ENCODE results near the gene DNAJC10. TPM values are rescaled to one million over a fixed set of nuclear protein-coding genes. Genes with fewer than 3 reads are reported as not detected.
"Not testable (repeated sequence)": the region's sequence is repeated elsewhere in the genome, so short reads cannot be mapped to it uniquely, and the experiment has no call there.

Gene DNAJC10
- total RNA-seq, 4 donors from 2014 or later = 39.1 to 46.9 (median 39.5) TPM

DNA sequence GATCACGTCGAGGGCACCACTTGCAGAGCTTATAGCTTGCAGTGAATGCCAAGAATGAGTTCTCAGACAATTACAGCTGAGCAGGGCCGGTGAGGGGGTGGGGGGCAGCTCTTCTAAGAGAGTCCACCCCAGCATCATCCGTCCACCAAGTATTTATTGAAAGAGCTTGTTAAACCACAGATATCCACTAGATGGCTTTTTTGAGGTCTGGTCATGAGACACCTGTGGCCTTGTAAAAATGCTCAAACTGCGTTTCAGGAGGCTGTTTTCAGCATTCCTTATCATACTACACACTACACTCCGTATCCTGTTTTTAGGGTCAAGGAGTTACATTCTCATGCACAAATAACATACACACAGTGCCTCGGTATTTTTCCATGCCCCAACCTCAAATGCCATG is 51.5 kb downstream of the DNAJC10 start:
- intact Hi-C loops (cut with DNase I) = loop anchor here (10.0 kb wide), 1 partner anchor 357 kb away; the partner anchor contains the start of gene NUP35
- 82% methylated on average over 7 of the region's 7 CpGs for WGBS
- TF ChIP-seq POLR2AphosphoS5 (IDR thresholded peaks at IDR 0.05) (no peak), POLR2A (IDR thresholded peaks at IDR 0.05; ENCODE audit: low read depth) (no peak), EP300 (IDR thresholded peaks at IDR 0.05) (no peak)
- TF ChIP-seq, protein P1, sequence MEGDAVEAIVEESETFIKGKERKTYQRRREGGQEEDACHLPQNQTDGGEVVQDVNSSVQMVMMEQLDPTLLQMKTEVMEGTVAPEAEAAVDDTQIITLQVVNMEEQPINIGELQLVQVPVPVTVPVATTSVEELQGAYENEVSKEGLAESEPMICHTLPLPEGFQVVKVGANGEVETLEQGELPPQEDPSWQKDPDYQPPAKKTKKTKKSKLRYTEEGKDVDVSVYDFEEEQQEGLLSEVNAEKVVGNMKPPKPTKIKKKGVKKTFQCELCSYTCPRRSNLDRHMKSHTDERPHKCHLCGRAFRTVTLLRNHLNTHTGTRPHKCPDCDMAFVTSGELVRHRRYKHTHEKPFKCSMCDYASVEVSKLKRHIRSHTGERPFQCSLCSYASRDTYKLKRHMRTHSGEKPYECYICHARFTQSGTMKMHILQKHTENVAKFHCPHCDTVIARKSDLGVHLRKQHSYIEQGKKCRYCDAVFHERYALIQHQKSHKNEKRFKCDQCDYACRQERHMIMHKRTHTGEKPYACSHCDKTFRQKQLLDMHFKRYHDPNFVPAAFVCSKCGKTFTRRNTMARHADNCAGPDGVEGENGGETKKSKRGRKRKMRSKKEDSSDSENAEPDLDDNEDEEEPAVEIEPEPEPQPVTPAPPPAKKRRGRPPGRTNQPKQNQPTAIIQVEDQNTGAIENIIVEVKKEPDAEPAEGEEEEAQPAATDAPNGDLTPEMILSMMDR (IDR thresholded peaks at IDR 0.05) = peak; percentile 24 to 56 (median 33)
- Histone ChIP-seq H3K9me3 (peaks cover 0 to 3% (median 0%) of the 10 kb centered on the region in 4 donors), H3K27ac (replicated peaks in 1 of 4) (no peak overlapping the region), H3K4me1 (peaks cover 0 to 12% (median 10%) of the 10 kb centered on the region in 4 donors), H3K36me3 (peaks cover 0 to 38% (median 25%) of the 10 kb centered on the region in 4 donors), H3K27me3 (no peaks in the 10 kb centered on the region), H3K4me3 (no peak overlapping the region)
- DNase-seq (ENCODE audit: extremely low spot score) = no peak

DNA sequence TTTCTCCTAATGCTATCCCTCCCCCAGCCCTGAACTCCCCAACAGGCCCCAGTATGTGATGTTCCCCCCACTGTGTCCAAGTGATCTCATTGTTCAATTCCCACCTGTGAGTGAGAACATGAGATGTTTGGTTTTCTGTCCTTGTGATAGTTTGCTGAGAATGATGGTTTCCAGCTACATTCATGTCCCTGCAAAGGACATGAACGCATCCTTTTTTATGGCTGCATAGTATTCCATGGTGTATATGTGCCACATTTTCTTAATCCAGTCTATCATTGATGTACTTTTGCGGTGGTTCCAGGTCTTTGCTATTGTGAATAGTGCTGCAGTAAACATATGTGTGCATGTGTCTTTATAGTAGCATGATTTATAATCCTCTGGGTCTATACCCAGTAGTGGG is 52.9 kb downstream of the DNAJC10 start:
- DNase-seq (ENCODE audit: extremely low spot score); H3K27ac ChIP-seq (replicated peaks in 1 of 4); H3K27me3 ChIP-seq; H3K9me3 ChIP-seq; H3K4me3 ChIP-seq; H3K4me1 ChIP-seq: not testable (repeated sequence)
- WGBS = 97% methylated on average over 2 of the region's 2 CpGs
- peaks cover 0 to 30% (median 19%) of the 10 kb centered on the region in 4 donors for H3K36me3 ChIP-seq
- intact Hi-C loops (cut with DNase I) = loop anchor here (10.0 kb wide), 1 partner anchor 356 kb away; the partner anchor contains the start of gene NUP35

DNA sequence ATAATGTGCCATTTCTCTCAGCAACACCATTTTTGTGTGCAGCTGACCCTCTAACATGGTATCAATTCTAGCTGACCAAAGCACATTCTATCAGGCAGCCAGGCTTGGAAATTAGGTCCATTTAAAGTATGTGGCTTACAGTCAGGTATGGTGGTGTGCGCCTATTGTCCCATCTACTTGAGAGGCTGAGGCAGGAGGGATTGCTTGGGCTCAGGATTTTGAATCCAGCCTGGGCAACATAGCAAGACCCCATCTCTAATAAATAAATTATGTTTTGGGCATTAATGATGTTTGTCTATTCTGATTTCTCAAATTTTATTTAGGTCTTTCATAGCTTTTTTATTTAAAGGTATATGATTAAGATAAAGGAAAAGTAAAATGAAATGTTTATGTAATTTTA is 63.3 kb downstream of the DNAJC10 start:
- H3K27me3 ChIP-seq = no peaks in the 10 kb centered on the region
- H3K4me3 ChIP-seq = no peak overlapping the region
- DNase-seq (ENCODE audit: extremely low spot score) = no peak
- H3K4me1 ChIP-seq = no peaks in the 10 kb centered on the region
- peaks cover 0 to 32% (median 17%) of the 10 kb centered on the region in 4 donors for H3K36me3 ChIP-seq
- no peak overlapping the region for H3K27ac ChIP-seq (replicated peaks in 1 of 4)
- no peaks in the 10 kb centered on the region for H3K9me3 ChIP-seq
- 94% methylated on average over 1 of the region's 1 CpG for WGBS
- intact Hi-C loops (cut with DNase I) = no loop called here
- TF ChIP-seq EP300 (IDR thresholded peaks at IDR 0.05) = no peak
- no peak for TF ChIP-seq POLR2A (IDR thresholded peaks at IDR 0.05; ENCODE audit: low read depth)
- TF ChIP-seq, protein P1 (IDR thresholded peaks at IDR 0.05) = no peak
- no peak for TF ChIP-seq POLR2AphosphoS5 (IDR thresholded peaks at IDR 0.05)

DNA sequence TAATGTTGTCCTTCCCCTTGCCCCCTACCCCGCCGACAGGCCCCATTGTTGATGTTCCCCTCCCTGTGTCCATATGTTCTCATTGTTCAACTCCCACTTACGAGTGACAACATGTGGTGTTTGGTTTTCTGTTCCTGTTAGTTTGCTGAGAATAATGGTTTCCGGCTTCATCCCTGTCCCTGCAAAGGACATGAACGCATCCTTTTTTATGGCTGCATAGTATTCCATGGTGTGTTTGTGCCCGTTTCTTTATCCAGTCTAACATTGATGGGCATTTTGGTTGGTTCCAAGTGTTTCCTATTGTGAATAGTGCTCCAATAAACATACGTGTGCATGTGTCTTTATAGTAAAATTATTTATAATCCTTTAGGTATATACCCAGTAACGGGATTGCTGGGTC is 65.0 kb downstream of the DNAJC10 start:
- H3K4me1 ChIP-seq; H3K9me3 ChIP-seq; H3K27me3 ChIP-seq; DNase-seq (ENCODE audit: extremely low spot score); H3K4me3 ChIP-seq; H3K27ac ChIP-seq (replicated peaks in 1 of 4); intact Hi-C loops (cut with DNase I): not testable (repeated sequence)
- H3K36me3 ChIP-seq = peaks cover 0 to 26% (median 13%) of the 10 kb centered on the region in 4 donors
- WGBS = 98% methylated on average over 8 of the region's 8 CpGs

DNA sequence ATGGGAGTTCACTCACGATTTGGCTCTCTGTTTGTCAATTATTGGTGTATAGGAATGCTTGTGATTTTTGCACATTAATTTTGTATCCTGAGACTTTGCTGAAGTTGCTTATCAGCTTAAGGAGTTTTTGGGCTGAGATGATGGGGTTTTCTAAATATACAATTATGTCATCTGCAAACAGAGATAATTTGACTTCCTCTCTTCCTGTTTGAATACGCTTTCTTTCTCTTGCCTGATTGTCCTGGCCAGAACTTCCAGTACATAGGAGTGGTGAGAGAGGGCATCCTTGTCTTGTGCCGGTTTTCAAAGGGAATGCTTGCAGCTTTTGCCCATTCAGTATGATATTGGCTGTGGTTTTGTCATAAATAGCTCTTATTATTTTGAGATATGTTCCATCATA is 66.6 kb downstream of the DNAJC10 start:
- peaks cover 0 to 17% (median 6%) of the 10 kb centered on the region in 4 donors for H3K36me3 ChIP-seq
- 79% methylated on average over 3 of the region's 3 CpGs for WGBS
- H3K4me1 ChIP-seq; intact Hi-C loops (cut with DNase I); H3K27me3 ChIP-seq; H3K27ac ChIP-seq (replicated peaks in 1 of 4); DNase-seq (ENCODE audit: extremely low spot score); H3K4me3 ChIP-seq; H3K9me3 ChIP-seq: not testable (repeated sequence)

DNA sequence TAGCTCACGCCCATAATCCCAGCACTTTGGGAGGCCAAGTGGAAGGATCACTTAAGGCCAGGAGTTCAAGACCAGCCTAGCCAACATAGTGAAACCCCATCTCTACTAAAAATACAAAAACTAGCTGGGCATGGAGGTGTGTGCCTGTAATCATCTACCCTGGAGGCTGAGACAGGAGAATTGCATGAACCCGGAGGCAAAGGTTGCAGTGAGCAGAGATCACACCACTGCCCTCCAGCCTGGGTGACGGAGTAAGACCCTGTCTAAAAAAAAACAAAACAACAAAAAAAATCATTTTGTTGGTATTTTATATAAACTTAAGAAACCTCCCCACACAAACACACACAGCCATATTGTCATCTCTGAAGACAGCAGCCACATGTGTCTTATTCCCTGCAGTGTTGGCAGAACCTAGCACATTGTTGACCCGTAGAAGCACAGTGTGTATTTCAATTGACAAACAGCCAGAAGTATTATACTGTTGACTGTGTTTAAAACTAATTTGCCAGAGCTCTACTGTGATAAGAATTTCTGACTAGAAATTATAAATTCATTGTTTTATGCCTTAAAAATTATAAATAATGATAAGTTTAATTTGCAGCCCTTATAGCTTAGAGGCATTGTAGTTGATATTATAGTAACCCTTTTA is 68.1 kb downstream of the DNAJC10 start:
- intact Hi-C loops (cut with DNase I) = no loop called here
- TF ChIP-seq POLR2A (IDR thresholded peaks at IDR 0.05; ENCODE audit: low read depth) (no peak), EP300 (IDR thresholded peaks at IDR 0.05) (no peak), POLR2AphosphoS5 (IDR thresholded peaks at IDR 0.05) (no peak)
- TF ChIP-seq, protein P1 (IDR thresholded peaks at IDR 0.05) = no peak
- no peak for DNase-seq (ENCODE audit: extremely low spot score)

More for the DNA sequence above, 68.1 kb downstream of the DNAJC10 start:
- Histone ChIP-seq H3K36me3 (peaks cover 0 to 8% (median 3%) of the 10 kb centered on the region in 4 donors), H3K27me3 (no peaks in the 10 kb centered on the region), H3K4me1 (no peaks in the 10 kb centered on the region), H3K27ac (replicated peaks in 1 of 4) (no peak overlapping the region), H3K9me3 (no peaks in the 10 kb centered on the region), H3K4me3 (no peak overlapping the region)
- WGBS = 89% methylated on average over 4 of the region's 4 CpGs
